HuH-7.5 (cell line): ENCODE measurements around the gene HLA-DOB.

Experiments used
- DNase-seq: peaks from one replicate; pipeline ENCODE4 v3.0.0; 2011; ENCODE audit warnings: low spot score

HLA-DOB gene

GRCh38 chr6:32843331-32843978, 26.7 kb upstream of the HLA-DOB start:
- no peak for DNase-seq

GRCh38 chr6:32842690-32843089, 25.9 kb upstream of the HLA-DOB start:
- no peak for DNase-seq

DNA sequence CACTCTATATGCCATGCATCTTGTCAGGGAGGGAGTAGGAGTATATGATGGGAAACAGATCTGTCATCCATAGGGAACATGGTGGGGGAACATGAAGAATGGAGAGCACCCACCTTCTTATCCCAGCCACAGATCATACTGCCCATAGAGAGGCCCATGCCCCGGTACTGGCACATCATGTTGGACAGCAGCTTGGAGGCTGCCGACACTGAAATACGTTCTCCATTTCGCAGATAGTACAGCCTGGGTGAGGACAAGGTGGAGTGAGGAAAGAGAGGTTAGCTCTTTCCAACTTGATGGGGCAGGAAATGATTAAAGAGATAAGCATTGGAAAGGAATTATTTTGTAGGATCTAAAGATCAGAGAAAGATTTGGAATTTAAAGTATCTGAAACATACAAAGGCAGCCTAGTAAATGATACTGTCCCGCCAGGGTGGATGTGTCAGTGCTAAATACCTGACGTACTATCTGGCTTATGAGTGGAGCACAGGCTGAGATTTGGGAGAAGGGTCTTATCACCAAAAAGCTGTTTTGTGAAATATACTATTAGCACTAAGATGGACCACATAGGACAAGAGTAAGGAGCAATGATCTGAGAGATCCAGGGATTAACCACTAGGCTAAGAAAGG, 25.3 kb upstream of the HLA-DOB start:
- no peak for DNase-seq

GRCh38 chr6:32840604-32841246, 23.9 kb upstream of the HLA-DOB start:
- no peak for DNase-seq

- DNase-seq: no peak
These were observed 22.6 kb upstream of the HLA-DOB start for GRCh38 chr6:32839356-32839755.

DNA sequence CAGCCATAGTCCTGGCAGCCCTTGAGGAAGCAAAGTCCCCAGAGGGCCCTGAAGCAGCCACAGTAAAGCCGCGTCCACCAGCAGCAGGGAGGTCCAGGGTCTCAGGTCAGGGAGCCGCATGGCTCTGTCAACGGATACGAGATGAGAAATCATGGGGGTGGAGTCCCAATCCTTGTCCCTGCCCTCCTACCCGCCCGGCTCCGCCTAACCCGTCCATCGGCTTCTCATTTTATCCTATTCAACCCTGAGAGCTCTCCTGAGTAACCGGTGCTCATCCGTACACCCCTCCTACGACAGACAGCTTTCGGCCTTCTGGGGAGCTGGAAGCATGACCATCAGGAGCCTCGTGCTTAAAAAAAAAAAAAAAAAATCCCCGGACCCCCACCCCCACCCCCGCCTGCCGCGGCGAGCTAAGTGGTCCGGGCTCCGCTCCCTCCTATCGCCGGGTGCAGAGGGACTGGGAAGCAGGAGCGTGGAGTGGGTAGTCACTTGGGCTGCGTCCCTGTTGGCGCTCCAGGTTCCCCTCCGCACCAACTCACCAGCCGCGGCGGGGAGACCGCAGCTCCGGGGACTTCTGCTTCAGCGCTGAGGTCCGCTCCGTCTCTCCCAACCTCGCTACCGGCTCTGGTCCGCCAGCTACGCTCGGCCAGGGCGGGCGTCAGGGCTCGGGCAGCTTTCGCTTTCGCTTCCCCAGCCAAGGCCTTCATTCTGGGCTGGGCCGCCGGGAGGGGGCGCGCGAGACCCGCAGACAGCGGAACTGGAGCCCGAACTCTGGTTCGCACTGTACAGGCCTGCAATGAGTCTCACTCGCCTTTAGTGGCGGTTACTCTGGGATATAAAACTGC, 21.5 kb upstream of the HLA-DOB start, which contains the start of gene TAP2:
Gene TAP2 (minus strand): TSS at position 626 of the 845 bp plus-strand sequence. CDS start 506 bp downstream, at position 120.
- peak; percentile 82 for DNase-seq

GRCh38 chr6:32837651-32838113, 20.9 kb upstream of the HLA-DOB start:
- no peak for DNase-seq

DNA sequence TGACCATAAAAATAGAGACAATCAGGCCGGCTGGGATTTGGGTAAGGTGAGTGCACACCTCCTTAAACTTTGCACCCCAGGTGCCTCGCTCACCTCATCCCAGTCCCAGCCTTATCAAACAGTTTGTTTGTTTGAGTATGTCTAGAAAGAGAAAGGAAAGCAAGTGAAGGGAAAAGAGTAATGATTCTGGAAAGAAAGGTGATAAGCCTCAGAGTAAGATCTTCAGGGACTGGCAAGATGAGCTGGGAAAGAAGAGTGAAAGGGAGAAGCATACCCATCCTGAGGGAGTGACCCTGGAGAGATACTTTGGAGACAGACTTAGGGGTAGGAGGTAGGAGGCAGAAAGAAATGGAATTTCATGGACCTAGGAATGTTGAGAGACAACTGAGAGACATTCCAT, 20.1 kb upstream of the HLA-DOB start:
- no peak for DNase-seq

- no peak for DNase-seq
These were observed 18.5 kb upstream of the HLA-DOB start for GRCh38 chr6:32835167-32835893.

DNA sequence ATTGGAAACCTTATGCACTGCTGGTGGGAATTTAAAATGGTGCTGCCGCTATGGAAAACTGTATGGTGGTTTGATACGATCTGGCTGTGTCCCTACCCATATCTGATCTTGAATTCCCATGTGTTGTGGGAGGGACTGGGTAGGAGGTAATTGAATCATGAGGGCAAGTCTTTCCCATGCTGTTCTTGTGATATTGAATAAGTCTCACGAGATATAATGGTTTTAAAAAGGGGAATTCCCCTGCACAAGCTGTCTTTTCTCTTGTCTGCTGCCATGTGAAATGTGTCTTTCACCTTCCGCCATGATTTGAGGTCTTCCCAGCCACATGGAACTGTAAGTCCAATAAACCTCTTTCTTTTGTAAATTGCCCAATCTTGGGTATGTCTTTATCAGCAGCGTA, 16.9 kb upstream of the HLA-DOB start:
- no peak for DNase-seq

GRCh38 chr6:32832535-32832934, 15.7 kb upstream of the HLA-DOB start:
- no peak for DNase-seq

GRCh38 chr6:32830936-32831335, 14.1 kb upstream of the HLA-DOB start:
- DNase-seq: no peak

DNA sequence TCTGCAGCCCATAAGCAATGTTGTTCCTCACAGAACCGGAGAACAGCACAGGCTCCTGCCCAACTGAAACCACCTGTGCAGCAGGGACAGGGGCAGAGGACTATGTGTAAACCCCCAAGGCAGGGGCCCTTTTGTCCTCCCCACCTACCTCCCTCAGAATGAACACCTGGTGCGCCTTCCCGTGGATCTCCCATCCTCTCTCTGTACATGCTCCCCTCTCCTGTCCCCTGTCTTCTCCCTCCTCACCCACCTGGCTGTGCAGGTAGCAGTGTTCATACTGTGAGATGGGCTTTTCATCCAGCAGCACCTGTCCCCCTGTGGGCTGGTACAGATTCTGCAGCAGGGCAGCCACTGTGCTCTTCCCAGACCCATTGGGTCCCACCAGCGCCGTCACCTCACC, 13.2 kb upstream of the HLA-DOB start:
- no peak for DNase-seq

DNA sequence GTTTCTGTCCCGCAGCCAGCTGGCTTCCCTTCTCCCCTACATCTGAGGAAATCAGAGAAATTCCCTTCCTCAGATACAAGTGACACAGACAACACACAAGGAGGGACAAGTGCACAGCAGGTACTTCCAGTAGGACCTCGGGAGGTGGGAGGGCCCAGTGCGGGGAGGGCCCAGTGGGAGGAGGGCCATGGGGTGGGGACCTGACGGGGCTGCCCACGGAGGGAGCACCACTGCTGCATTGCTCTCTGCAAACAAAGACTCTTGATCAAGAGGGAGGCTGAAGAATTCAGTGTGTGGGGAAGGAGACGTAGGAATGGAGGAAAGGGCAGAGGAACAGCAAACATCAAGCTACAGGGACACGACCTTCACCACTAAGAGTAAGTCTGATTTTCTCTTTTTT, 12.7 kb upstream of the HLA-DOB start:
- DNase-seq: no peak

DNA sequence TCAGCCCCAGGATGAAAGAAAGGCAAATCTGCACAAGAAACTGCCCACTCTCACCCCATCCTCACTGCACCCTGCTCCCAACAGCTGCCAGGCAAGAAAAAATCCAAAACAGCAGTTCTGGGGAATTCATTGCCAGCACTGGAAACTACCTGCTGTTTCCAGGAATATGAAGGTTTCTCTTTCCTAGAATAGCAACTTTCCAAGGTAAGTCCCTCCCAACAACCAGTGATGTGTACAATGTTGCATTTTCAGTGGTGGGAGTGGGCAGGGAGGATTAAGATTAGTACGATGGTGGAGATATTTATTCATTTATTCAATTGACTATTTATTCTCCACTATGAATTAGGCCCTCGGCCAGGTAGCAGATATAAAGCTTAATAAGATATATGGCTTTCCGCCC, 10.2 kb upstream of the HLA-DOB start:
- DNase-seq: no peak

GRCh38 chr6:32825966-32826365, 9.2 kb upstream of the HLA-DOB start:
- no peak for DNase-seq

DNA sequence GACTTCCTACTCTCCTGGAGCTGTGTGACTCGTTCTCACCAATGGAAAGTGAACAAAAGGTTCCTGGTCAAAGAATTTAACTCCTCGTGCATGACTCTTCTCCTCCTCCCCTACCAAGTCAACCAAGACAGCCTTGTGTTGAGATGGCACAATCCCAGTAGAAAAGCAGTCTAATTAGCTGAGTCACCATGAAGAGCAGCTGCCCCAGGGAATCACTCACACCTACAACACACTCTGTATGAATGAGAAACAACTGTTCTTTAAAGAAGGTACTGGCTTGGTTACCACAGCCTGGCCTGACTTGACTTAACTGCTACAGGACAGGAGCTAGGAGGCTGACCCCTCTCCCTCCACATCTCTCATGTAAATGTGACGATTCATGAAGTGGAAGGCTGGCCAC, 2.9 kb upstream of the HLA-DOB start:
- no peak for DNase-seq

- DNase-seq: no peak
These were observed 2.1 kb upstream of the HLA-DOB start for GRCh38 chr6:32818867-32819266.

GRCh38 chr6:32815996-32816395, 806 bp downstream of the HLA-DOB start:
- DNase-seq: no peak

- DNase-seq: no peak
These were observed 1.7 kb downstream of the HLA-DOB start for GRCh38 chr6:32815115-32815514.

DNA sequence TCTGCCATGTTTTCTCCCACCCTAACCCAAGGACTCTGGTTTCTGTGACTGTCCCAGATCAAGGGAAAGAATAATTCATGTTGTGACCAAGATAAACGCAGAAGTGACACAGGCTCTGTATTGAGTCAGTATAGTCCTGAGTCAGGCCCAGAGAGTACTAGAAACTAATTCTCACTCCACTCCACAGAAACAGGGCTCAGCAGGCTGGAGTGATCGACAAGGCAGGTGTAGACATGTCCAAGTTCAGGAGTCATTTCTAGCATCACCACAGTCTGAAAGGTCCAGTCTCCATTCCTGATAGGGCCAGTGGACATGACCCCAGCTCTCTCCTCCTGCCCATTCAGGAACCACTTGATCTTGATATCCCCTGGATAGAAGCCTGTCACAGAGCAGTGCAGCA, 2.7 kb downstream of the HLA-DOB start:
- DNase-seq: no peak

- no peak for DNase-seq
These were observed 7.6 kb downstream of the HLA-DOB start for GRCh38 chr6:32809171-32809570.
